Measurements from ENCODE around the gene SLC26A1.

Gene SLC26A1

GRCh38 chr4:1015746-1016145, 22.5 kb upstream of the SLC26A1 start:
- in situ Hi-C loops (cut with MboI; ENCODE audit: low pct_unique_long_range_greater_than_20kb, low sequenced_read_pairs), result no loop called here
- no peak for DNase-seq

GRCh38 chr4:1015179-1015578, 22.0 kb upstream of the SLC26A1 start:
- in situ Hi-C loops (cut with MboI; ENCODE audit: low pct_unique_long_range_greater_than_20kb, low sequenced_read_pairs), result no loop called here

GRCh38 chr4:1014291-1015167, 21.3 kb upstream of the SLC26A1 start:
- DNase-seq, result no peak
- in situ Hi-C loops (cut with MboI; ENCODE audit: low pct_unique_long_range_greater_than_20kb, low sequenced_read_pairs), result no loop called here

More at GRCh38 chr4:1015179-1015578, 22.0 kb upstream of the SLC26A1 start:
- no peak for DNase-seq

GRCh38 chr4:1013225-1014073, 20.2 kb upstream of the SLC26A1 start:
- in situ Hi-C loops (cut with MboI; ENCODE audit: low pct_unique_long_range_greater_than_20kb, low sequenced_read_pairs), result no loop called here
- no peak for DNase-seq

- peak; percentile 44 for DNase-seq
These were observed 19.0 kb upstream of the SLC26A1 start for GRCh38 chr4:1012034-1012739.

GRCh38 chr4:1011666-1012033, 18.4 kb upstream of the SLC26A1 start:
- in situ Hi-C loops (cut with MboI; ENCODE audit: low pct_unique_long_range_greater_than_20kb, low sequenced_read_pairs), result no loop called here
- no peak for DNase-seq

More at GRCh38 chr4:1012034-1012739, 19.0 kb upstream of the SLC26A1 start:
- in situ Hi-C loops (cut with MboI; ENCODE audit: low pct_unique_long_range_greater_than_20kb, low sequenced_read_pairs), result no loop called here

GRCh38 chr4:1011022-1011665, 17.9 kb upstream of the SLC26A1 start, which contains the start of gene FGFRL1:
Gene FGFRL1 (plus strand): TSS chr4:1011626. CDS start chr4:1012486, 860 bp downstream.
- in situ Hi-C loops (cut with MboI; ENCODE audit: low pct_unique_long_range_greater_than_20kb, low sequenced_read_pairs), result no loop called here
- peak; percentile 51 for DNase-seq

GRCh38 chr4:1010395-1011021, 17.3 kb upstream of the SLC26A1 start:
- in situ Hi-C loops (cut with MboI; ENCODE audit: low pct_unique_long_range_greater_than_20kb, low sequenced_read_pairs), result no loop called here
- DNase-seq, result peak; percentile 66

GRCh38 chr4:1009542-1010394, 16.6 kb upstream of the SLC26A1 start:
- in situ Hi-C loops (cut with MboI; ENCODE audit: low pct_unique_long_range_greater_than_20kb, low sequenced_read_pairs), result no loop called here
- peak; percentile 55 for DNase-seq

GRCh38 chr4:1008840-1009541, 15.8 kb upstream of the SLC26A1 start:
- in situ Hi-C loops (cut with MboI; ENCODE audit: low pct_unique_long_range_greater_than_20kb, low sequenced_read_pairs), result no loop called here
- peak; percentile 20 for DNase-seq

- in situ Hi-C loops (cut with MboI; ENCODE audit: low pct_unique_long_range_greater_than_20kb, low sequenced_read_pairs), result no loop called here
- no peak for DNase-seq
These were observed 13.7 kb upstream of the SLC26A1 start for GRCh38 chr4:1006856-1007255.

- in situ Hi-C loops (cut with MboI; ENCODE audit: low pct_unique_long_range_greater_than_20kb, low sequenced_read_pairs), result no loop called here
- DNase-seq, result no peak
These were observed 11.6 kb upstream of the SLC26A1 start for GRCh38 chr4:1004557-1005485.

GRCh38 chr4:1004071-1004418, 10.8 kb upstream of the SLC26A1 start:
- in situ Hi-C loops (cut with MboI; ENCODE audit: low pct_unique_long_range_greater_than_20kb, low sequenced_read_pairs), result no loop called here
- DNase-seq, result no peak

GRCh38 chr4:1003271-1004070, 10.3 kb upstream of the SLC26A1 start:
- no peak for DNase-seq
- in situ Hi-C loops (cut with MboI; ENCODE audit: low pct_unique_long_range_greater_than_20kb, low sequenced_read_pairs), result no loop called here

GRCh38 chr4:1002631-1003251, 9.5 kb upstream of the SLC26A1 start:
- DNase-seq, result no peak
- in situ Hi-C loops (cut with MboI; ENCODE audit: low pct_unique_long_range_greater_than_20kb, low sequenced_read_pairs), result no loop called here

Data from KBM-7 (cell line).